Brain microvascular endothelial cell (primary cell): ENCODE results near the gene GPC5.

Experiments used
- DNase-seq: peaks from one replicate; pipeline ENCODE4 v3.0.0-alpha.2; 2020
- H3K27ac ChIP-seq: fragments of 250-450 bp; sonication (Bioruptor Pico); 2 replicates; pipeline ENCODE4 v1.5.1; 2020; ENCODE audit warnings: mild to moderate bottlenecking, moderate library complexity
- H3K27me3 ChIP-seq: fragments of 250-450 bp; sonication (Bioruptor Pico); replicated peaks from 2 replicates; pipeline ENCODE4 v1.5.1; 2020; ENCODE audit warnings: mild to moderate bottlenecking
- H3K36me3 ChIP-seq: fragments of 250-450 bp; sonication (Bioruptor Pico); replicated peaks from 2 replicates; pipeline ENCODE4 v1.5.1; 2020; ENCODE audit warnings: mild to moderate bottlenecking
- H3K4me3 ChIP-seq: 2 replicates; pipeline ENCODE4 v1.5.1; 2011; ENCODE audit warnings: low read depth, mild to moderate bottlenecking, control low read depth, low read length, moderate library complexity
- CTCF ChIP-seq: IDR thresholded peaks from 2 replicates; pipeline ENCODE4 v1.5.1; 2011; ENCODE audit warnings: low read depth, mild to moderate bottlenecking, moderate library complexity, low read length, control low read depth, inconsistent platforms; ENCODE audit errors: missing control alignments
- in situ Hi-C: cut with HindIII; loops from 2 replicates; pipeline ENCODE4 v1.10.0; 2017; ENCODE audit warnings: low sequenced_read_pairs, low pct_ligation_motif_present

Gene GPC5

GRCh38 chr13:91744284-91744683 lies 345.9 kb downstream of the GPC5 start:
- Histone ChIP-seq H3K27ac (no peak overlapping the region), H3K36me3 (no peaks in the 10 kb centered on the region), H3K4me3 (no peak overlapping the region), H3K27me3 (no peaks in the 10 kb centered on the region)
- in situ Hi-C loops = no loop called here
- TF ChIP-seq CTCF = no peak
- no peak for DNase-seq

GRCh38 chr13:91745967-91746366 lies 347.5 kb downstream of the GPC5 start:
- no peaks in the 10 kb centered on the region for H3K27me3 ChIP-seq
- no peak overlapping the region for H3K27ac ChIP-seq
- TF ChIP-seq CTCF = no peak
- H3K36me3 ChIP-seq = no peaks in the 10 kb centered on the region
- no peak for DNase-seq
- in situ Hi-C loops = no loop called here
- no peak overlapping the region for H3K4me3 ChIP-seq

GRCh38 chr13:91747186-91747585 lies 348.8 kb downstream of the GPC5 start:
- H3K27me3 ChIP-seq = no peaks in the 10 kb centered on the region
- no peak for DNase-seq
- H3K27ac ChIP-seq = no peak overlapping the region
- H3K4me3 ChIP-seq = no peak overlapping the region
- in situ Hi-C loops = no loop called here
- TF ChIP-seq CTCF = no peak
- no peaks in the 10 kb centered on the region for H3K36me3 ChIP-seq

GRCh38 chr13:91748416-91749089 lies 350.1 kb downstream of the GPC5 start:
- Histone ChIP-seq H3K27ac (no peak overlapping the region), H3K36me3 (no peaks in the 10 kb centered on the region), H3K4me3 (no peak overlapping the region), H3K27me3 (no peaks in the 10 kb centered on the region)
- in situ Hi-C loops = no loop called here
- TF ChIP-seq CTCF = no peak
- DNase-seq = no peak

GRCh38 chr13:91758724-91759123 lies 360.3 kb downstream of the GPC5 start:
- DNase-seq = no peak
- TF ChIP-seq CTCF = no peak
- in situ Hi-C loops = no loop called here
- no peak overlapping the region for H3K4me3 ChIP-seq
- H3K27ac ChIP-seq = no peak overlapping the region
- H3K27me3 ChIP-seq = no peaks in the 10 kb centered on the region
- H3K36me3 ChIP-seq = no peaks in the 10 kb centered on the region

GRCh38 chr13:91762957-91763356 lies 364.5 kb downstream of the GPC5 start:
- Histone ChIP-seq H3K27me3 (no peaks in the 10 kb centered on the region), H3K27ac (no peak overlapping the region), H3K36me3 (no peaks in the 10 kb centered on the region), H3K4me3 (no peak overlapping the region)
- in situ Hi-C loops = no loop called here
- DNase-seq = no peak
- TF ChIP-seq CTCF = no peak
